Astrocyte (in vitro differentiated cells and primary cell): ENCODE results near the gene SGSM2. TPM values are rescaled to one million over a fixed set of nuclear protein-coding genes. Genes with fewer than 3 reads are reported as not detected.

Experiments used
- DNase-seq: peaks from one replicate; pipeline ENCODE4 v3.0.0-alpha.2; 2010; ENCODE audit warnings: low read depth
- FAIRE-seq: peaks from 2 replicates; lab custom pipeline; 2011; peaks lifted over from hg19 to GRCh38; lab: Jason Lieb, UNC
- H2AFZ ChIP-seq: 2 replicates; pipeline ENCODE4 v1.6.0; 2012; ENCODE audit warnings: low read depth, low read length, inconsistent platforms
- H3K27ac ChIP-seq: 2 replicates; pipeline ENCODE4 v1.5.1; 2011; ENCODE audit warnings: low read depth, low read length, inconsistent platforms
- H3K27me3 ChIP-seq: 2 replicates; pipeline ENCODE4 v1.6.0; 2011; ENCODE audit warnings: low read length, inconsistent platforms; ENCODE audit not compliant: insufficient read depth
- H3K36me3 ChIP-seq: 2 replicates; pipeline ENCODE4 v1.5.1; 2011; ENCODE audit warnings: low read length, inconsistent platforms; ENCODE audit not compliant: insufficient read depth
- H3K4me1 ChIP-seq: 2 replicates; pipeline ENCODE4 v1.5.1; 2011; ENCODE audit warnings: low read length, inconsistent platforms; ENCODE audit not compliant: insufficient read depth
- H3K4me2 ChIP-seq: 2 replicates; pipeline ENCODE4 v1.6.0; 2012; ENCODE audit warnings: low read length, inconsistent platforms
- H3K4me3 ChIP-seq: 2 replicates; pipeline ENCODE4 v1.5.1; 2011; ENCODE audit warnings: low read depth, mild to moderate bottlenecking, low read length, inconsistent platforms; ENCODE audit not compliant: insufficient read depth
- H3K79me2 ChIP-seq: 2 replicates; pipeline ENCODE4 v1.6.0; 2012; ENCODE audit warnings: mild to moderate bottlenecking, low read length, inconsistent platforms; ENCODE audit not compliant: insufficient read depth
- H3K9ac ChIP-seq: 2 replicates; pipeline ENCODE4 v1.6.0; 2012; ENCODE audit warnings: mild to moderate bottlenecking, low read length, inconsistent platforms
- H3K9me3 ChIP-seq: 2 replicates; pipeline ENCODE4 v1.5.1; 2012; ENCODE audit warnings: low read depth, mild to moderate bottlenecking, low read length, inconsistent platforms; ENCODE audit not compliant: insufficient read depth
- H4K20me1 ChIP-seq: 2 replicates; pipeline ENCODE4 v1.6.0; 2012; ENCODE audit warnings: low read length, inconsistent platforms; ENCODE audit not compliant: insufficient read depth
- H3K27ac Mint-ChIP-seq: one replicate; pipeline ENCODE4 v1.8.0; 2021; ENCODE audit warnings: mild to moderate bottlenecking, mixed read lengths; ENCODE audit not compliant: unreplicated experiment
- H3K27me3 Mint-ChIP-seq: one replicate; pipeline ENCODE4 v1.8.0; 2021; ENCODE audit warnings: low read depth, mixed read lengths; ENCODE audit not compliant: unreplicated experiment
- H3K36me3 Mint-ChIP-seq: one replicate; pipeline ENCODE4 v1.8.0; 2021; ENCODE audit warnings: low read depth, mixed read lengths; ENCODE audit not compliant: unreplicated experiment
- H3K4me1 Mint-ChIP-seq: one replicate; pipeline ENCODE4 v1.8.0; 2021; ENCODE audit warnings: low read depth, mixed read lengths; ENCODE audit not compliant: unreplicated experiment
- H3K4me3 Mint-ChIP-seq: one replicate; pipeline ENCODE4 v1.8.0; 2021; ENCODE audit warnings: mild to moderate bottlenecking, moderate library complexity, mixed read lengths; ENCODE audit not compliant: unreplicated experiment
- H3K9me3 Mint-ChIP-seq: one replicate; pipeline ENCODE4 v1.8.0; 2021; ENCODE audit warnings: mild to moderate bottlenecking, mixed read lengths; ENCODE audit not compliant: unreplicated experiment
- EZH2 ChIP-seq: IDR thresholded peaks from 2 replicates; pipeline ENCODE4 v1.6.1; 2012; ENCODE audit warnings: mild to moderate bottlenecking, low read length, inconsistent platforms; ENCODE audit not compliant: insufficient read depth
- total RNA-seq: library from RNA; stranded (reverse); gene quantifications from 2 replicates; pipeline ENCODE4 v1.2.1, GENCODE V29; 2021
- TF ChIP-seq, protein P1 (sequence below): IDR thresholded peaks from 2 replicates; pipeline ENCODE4 v1.5.1; 2011; ENCODE audit warnings: low read depth, mild to moderate bottlenecking, inconsistent platforms, low read length, moderate library complexity; ENCODE audit not compliant: insufficient read depth

The SGSM2 gene
- total RNA-seq, 1 donor from 2014 or later: 62.1 TPM

GRCh38 chr17:2406271-2406902 is 69.1 kb downstream of the SGSM2 start:
- peak overlapping the region; percentile 82 for H3K9ac ChIP-seq
- no peak for DNase-seq
- H3K27ac ChIP-seq: peak overlapping the region; percentile 98
- TF ChIP-seq, protein P1, sequence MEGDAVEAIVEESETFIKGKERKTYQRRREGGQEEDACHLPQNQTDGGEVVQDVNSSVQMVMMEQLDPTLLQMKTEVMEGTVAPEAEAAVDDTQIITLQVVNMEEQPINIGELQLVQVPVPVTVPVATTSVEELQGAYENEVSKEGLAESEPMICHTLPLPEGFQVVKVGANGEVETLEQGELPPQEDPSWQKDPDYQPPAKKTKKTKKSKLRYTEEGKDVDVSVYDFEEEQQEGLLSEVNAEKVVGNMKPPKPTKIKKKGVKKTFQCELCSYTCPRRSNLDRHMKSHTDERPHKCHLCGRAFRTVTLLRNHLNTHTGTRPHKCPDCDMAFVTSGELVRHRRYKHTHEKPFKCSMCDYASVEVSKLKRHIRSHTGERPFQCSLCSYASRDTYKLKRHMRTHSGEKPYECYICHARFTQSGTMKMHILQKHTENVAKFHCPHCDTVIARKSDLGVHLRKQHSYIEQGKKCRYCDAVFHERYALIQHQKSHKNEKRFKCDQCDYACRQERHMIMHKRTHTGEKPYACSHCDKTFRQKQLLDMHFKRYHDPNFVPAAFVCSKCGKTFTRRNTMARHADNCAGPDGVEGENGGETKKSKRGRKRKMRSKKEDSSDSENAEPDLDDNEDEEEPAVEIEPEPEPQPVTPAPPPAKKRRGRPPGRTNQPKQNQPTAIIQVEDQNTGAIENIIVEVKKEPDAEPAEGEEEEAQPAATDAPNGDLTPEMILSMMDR: no peak
- TF ChIP-seq EZH2: no peak
- Mint-ChIP-seq H3K27me3 (no peaks in the 10 kb centered on the region), H3K4me1 (peaks cover 31% of the 10 kb centered on the region), H3K4me3 (peak overlapping the region; percentile 71), H3K36me3 (peaks cover 3% of the 10 kb centered on the region), H3K27ac (peak overlapping the region; percentile 98), H3K9me3 (no peaks in the 10 kb centered on the region)
- no peaks in the 10 kb centered on the region for H3K36me3 ChIP-seq
- no peaks in the 10 kb centered on the region for H3K79me2 ChIP-seq
- H3K4me3 ChIP-seq: peak overlapping the region; percentile 0
- H3K9me3 ChIP-seq: no peaks in the 10 kb centered on the region
- no peaks in the 10 kb centered on the region for H3K27me3 ChIP-seq
- no peak for FAIRE-seq
- H4K20me1 ChIP-seq: no peaks in the 10 kb centered on the region
- peaks cover 45% of the 10 kb centered on the region for H3K4me1 ChIP-seq
- H2AFZ ChIP-seq: no peak overlapping the region
- H3K4me2 ChIP-seq: peak overlapping the region; percentile 73

GRCh38 chr17:2406903-2407790 is 69.8 kb downstream of the SGSM2 start:
- H2AFZ ChIP-seq: peak overlapping the region; percentile 35

More at GRCh38 chr17:2406903-2407790, 69.8 kb downstream of the SGSM2 start:
- Histone ChIP-seq H3K36me3 (no peaks in the 10 kb centered on the region), H3K4me3 (peak overlapping the region; percentile 29), H3K27ac (peak overlapping the region; percentile 98), H3K4me1 (peaks cover 44% of the 10 kb centered on the region), H4K20me1 (no peaks in the 10 kb centered on the region), H3K4me2 (peak overlapping the region; percentile 73), H3K9ac (peak overlapping the region; percentile 82), H3K9me3 (no peaks in the 10 kb centered on the region), H3K79me2 (no peaks in the 10 kb centered on the region), H3K27me3 (no peaks in the 10 kb centered on the region)
- Mint-ChIP-seq H3K9me3 (no peaks in the 10 kb centered on the region), H3K4me3 (peak overlapping the region; percentile 71), H3K27ac (peak overlapping the region; percentile 98), H3K27me3 (no peaks in the 10 kb centered on the region), H3K36me3 (peaks cover 3% of the 10 kb centered on the region), H3K4me1 (peaks cover 31% of the 10 kb centered on the region)
- DNase-seq: peak; percentile 87
- FAIRE-seq: peak; percentile 86
- no peak for TF ChIP-seq EZH2
- TF ChIP-seq, protein P1: no peak
